Stomach (tissue), 19 donors: ENCODE measurements around the gene WDR7. TPM values are rescaled to one million over a fixed set of nuclear protein-coding genes. Genes with fewer than 3 reads are reported as not detected.
A peak's percentile ranks its signal among the peaks of the same experiment; 100 is the strongest.

ENCODE experiments used
- DNase-seq, 2 donors: peaks; one replicate each; pipeline versions ENCODE4 v3.0.0 to v3.0.0-alpha.2; 2013 to 2019
- H3K27ac ChIP-seq, 5 donors: fragments of 200-600 bp in 4 of 5; sonication (generic) in 4 of 5; one replicate each; pipeline ENCODE4 v1.5.1; 2013 to 2019; ENCODE audit warnings: mild to moderate bottlenecking in 1 of 5, moderate library complexity in 1 of 5
- H3K27me3 ChIP-seq, 3 donors: fragments of 200-600 bp; sonication (generic); one replicate each; pipeline ENCODE4 v1.5.1; 2017 to 2019; ENCODE audit warnings: mixed run types in 1 of 3
- H3K36me3 ChIP-seq, 4 donors: fragments of 200-600 bp; sonication (generic); 1 replicate in 3 of 4; 2 replicates in 1 of 4; pipeline ENCODE4 v1.5.1; 2016 to 2019
- H3K4me1 ChIP-seq, 4 donors: fragments of 200-600 bp; sonication (generic); one replicate each; pipeline ENCODE4 v1.5.1; 2016 to 2019
- H3K4me3 ChIP-seq, 4 donors: fragments of 200-600 bp; sonication (generic) in 3 of 4; one replicate each; pipeline ENCODE4 v1.5.1; 2016 to 2019; ENCODE audit warnings: mild to moderate bottlenecking in 1 of 4
- H3K9me3 ChIP-seq, 4 donors: fragments of 200-600 bp; sonication (generic); one replicate each; pipeline ENCODE4 v1.5.1; 2016 to 2019
- CTCF ChIP-seq, 7 experiments: fragments of 450-650 bp in 4 of 7; fragments of 200-600 bp in 3 of 7; sonication (generic) in 3 of 7; IDR thresholded peaks; one replicate each; pipeline ENCODE4 v1.5.1; 2016 to 2019; ENCODE audit warnings: antibody characterized with exemption in 7 of 7, control low read depth in 2 of 7, mild to moderate bottlenecking in 1 of 7
- EP300 ChIP-seq: sonication (generic); formaldehyde crosslinking; IDR thresholded peaks from one replicate; pipeline ENCODE4 v1.6.1; 2017; ENCODE audit warnings: antibody characterized with exemption
- POLR2A ChIP-seq, 4 donors: fragments of 450-650 bp; IDR thresholded peaks; one replicate each; pipeline ENCODE4 v1.6.1; 2016; ENCODE audit warnings: antibody characterized with exemption in 4 of 4, control low read depth in 2 of 4, mild to moderate bottlenecking in 1 of 4, moderate library complexity in 1 of 4
- POLR2AphosphoS5 ChIP-seq, 3 donors: sonication (generic); formaldehyde crosslinking; IDR thresholded peaks; one replicate each; pipeline ENCODE4 v1.6.1; 2016; ENCODE audit warnings: antibody characterized with exemption in 3 of 3
- WGBS, 5 donors: extraction: QIAGEN DNeasy Blood & Tissue Kit in 3 of 5; methylation state at CpG; one replicate each; pipeline versions ENCODE4 v1.1.5 to v1.1.7; 2013 to 2018; 5-methylcytosine and 5-hydroxymethylcytosine counted together
- intact Hi-C: fragments of 100-400 bp; cut with DNase I; formaldehyde crosslinking; loops from one replicate; pipeline ENCODE4 v1.15.1; 2023; ENCODE audit warnings: low total_unique reads
- long read RNA-seq, 10 donors: transcript quantifications; one replicate each; lab custom pipeline, GENCODE V29; 2026
- polyA plus RNA-seq, 3 donors: library from polyadenylated mRNA; stranded (reverse); fragments of 200-250 nt; gene quantifications; one replicate each; pipeline ENCODE4 v1.2.3, GENCODE V29; 2013
- total RNA-seq, 5 donors: library from RNA; depleted of rRNA; stranded (reverse); fragments of >200 nt; gene quantifications; one replicate each; pipeline versions ENCODE4 v1.1.0 to v1.2.3, GENCODE V29; 2014 to 2016
- donor health status: healthy with polysubstance abuse.
- donor health status: Bipolar disorder and iron deficiency.
- donor health status: healthy.

The WDR7 gene
- total RNA-seq = 100 to 1,000 TPM in 2 of 5 donors, 10 to 100 TPM in 3; 27.2 to 250 (median 76.7) TPM
- polyA plus RNA-seq = 1 to 10 TPM; 1.7 to 3.1 (median 2.4) TPM
- long read RNA-seq, donor 1 = 0 reads
- long read RNA-seq, donor 2 = 0 reads
- long read RNA-seq, donor 3 = 0 reads
- long read RNA-seq, donor 4 = 0 reads
- long read RNA-seq, donor 5 = 0 reads
- long read RNA-seq, donor 6 = 0 reads
- long read RNA-seq, donor 7 = 0 reads
- long read RNA-seq, donor 8, full-length matches to known transcripts = 1 of 1 reads
- long read RNA-seq, donor 8, partial matches to known transcripts = 0 of 1 reads
- long read RNA-seq, donor 8, other reads (novel, unspliced or antisense) = 0 of 1 reads
- long read RNA-seq, donor 9, partial matches to known transcripts = 0 of 1 reads
- long read RNA-seq, donor 9, other reads (novel, unspliced or antisense) = 0 of 1 reads
- long read RNA-seq, donor 10 = 0 reads

DNA sequence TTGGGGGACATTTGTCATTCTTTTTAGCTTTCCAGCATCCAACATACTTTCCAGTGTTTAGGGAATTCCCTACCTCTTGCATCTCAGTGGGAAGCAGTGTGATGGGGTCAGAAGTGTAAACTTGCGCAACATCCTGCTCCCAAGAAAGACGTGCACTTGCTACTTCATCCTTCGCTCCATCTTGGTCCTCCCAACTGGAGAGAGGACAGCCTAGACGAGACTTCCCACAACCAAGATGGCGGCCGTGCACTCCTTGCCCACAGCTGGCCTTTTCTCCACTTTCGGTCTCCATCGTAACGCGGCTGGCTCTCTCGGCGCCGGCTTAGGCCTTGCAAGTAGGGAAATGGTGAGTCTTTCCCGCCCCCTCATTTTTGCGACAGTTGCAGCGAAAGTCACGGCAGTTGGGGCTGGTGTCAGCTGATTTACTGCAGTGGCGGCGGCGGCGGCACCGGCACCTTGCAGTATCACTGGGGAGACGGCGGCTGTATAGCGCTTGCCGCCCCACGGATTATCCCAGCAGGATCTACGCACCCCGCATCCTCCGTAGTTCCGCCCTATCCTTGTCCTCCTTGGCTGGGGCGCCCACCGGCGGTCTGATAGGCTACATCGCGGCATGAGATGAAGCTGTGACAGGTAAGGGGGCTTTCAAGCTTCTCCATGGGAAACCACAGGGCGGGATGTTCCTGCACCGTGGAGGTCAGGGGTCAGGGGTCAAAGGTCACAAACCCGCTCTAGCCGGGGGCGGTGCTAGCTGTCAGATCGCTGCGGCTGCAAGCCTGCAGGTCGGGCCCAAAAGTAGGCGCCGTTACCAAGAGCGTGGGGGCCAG lies at the start of gene WDR7:
TSS of gene WDR7 (plus strand) at position 416 of the 827 bp plus-strand sequence. CDS start 21,157 bp downstream, outside the sequence.
- H3K36me3 ChIP-seq = no peaks in the 10 kb centered on the region
- peak in 1 of 7 experiments; percentile 22 for TF ChIP-seq CTCF (IDR thresholded peaks at IDR 0.05)
- no peak for TF ChIP-seq POLR2A (IDR thresholded peaks at IDR 0.05)
- peak; percentile 58 to 94 (median 63) for TF ChIP-seq POLR2AphosphoS5 (IDR thresholded peaks at IDR 0.05)
- no peak for TF ChIP-seq EP300
- H3K27ac ChIP-seq = peak within 1 kb of the TSS; percentile 81 to 90 (median 88)
- H3K27me3 ChIP-seq = no peaks in the 10 kb centered on the region
- DNase-seq = peak; percentile 97 to 99
- intact Hi-C loops = no loop called here
- no peaks in the 10 kb centered on the region for H3K9me3 ChIP-seq
- H3K4me3 ChIP-seq = peak within 1 kb of the TSS; percentile 78 to 92 (median 85)
- H3K4me1 ChIP-seq = peaks cover 7 to 31% (median 19%) of the 10 kb centered on the region in 4 donors
- 0 to 1% (median 0%) methylated on average over 38 to 47 of the region's 47 CpGs for WGBS, 5 donors

- H3K9me3 ChIP-seq = no peaks in the 10 kb centered on the region
- no peaks in the 10 kb centered on the region for H3K27me3 ChIP-seq
- TF ChIP-seq EP300 (no peak), POLR2AphosphoS5 (IDR thresholded peaks at IDR 0.05) (no peak), POLR2A (IDR thresholded peaks at IDR 0.05) (no peak), CTCF (IDR thresholded peaks at IDR 0.05) (no peak)
- intact Hi-C loops = no loop called here
- H3K27ac ChIP-seq = no peak overlapping the region
- peaks cover 14 to 91% (median 90%) of the 10 kb centered on the region in 4 donors for H3K36me3 ChIP-seq
- WGBS, 5 donors = 49 to 77% (median 54%) methylated on average over 2 of the region's 2 CpGs
- H3K4me1 ChIP-seq = peaks cover 0 to 13% (median 0%) of the 10 kb centered on the region in 4 donors
- H3K4me3 ChIP-seq = no peak overlapping the region
- DNase-seq = no peak
Observed at GRCh38 chr18:56606618-56607017, 44.5 kb upstream of the WDR7 start.

GRCh38 chr18:56615738-56616520 lies 35.2 kb upstream of the WDR7 start:
- TF ChIP-seq POLR2AphosphoS5 (IDR thresholded peaks at IDR 0.05) = no peak
- no peak for TF ChIP-seq CTCF (IDR thresholded peaks at IDR 0.05)
- no peaks in the 10 kb centered on the region for H3K27me3 ChIP-seq
- H3K4me3 ChIP-seq = no peak overlapping the region
- peak overlapping the region in 2 of 5 donors; percentile 23 to 65 for H3K27ac ChIP-seq
- intact Hi-C loops = no loop called here
- WGBS, 5 donors = 30 to 61% (median 45%) methylated on average over 7 of the region's 7 CpGs
- H3K4me1 ChIP-seq = peaks cover 0 to 17% (median 6%) of the 10 kb centered on the region in 4 donors
- DNase-seq = peak in 1 of 2 donors; percentile 26
- peaks cover 38 to 88% (median 83%) of the 10 kb centered on the region in 4 donors for H3K36me3 ChIP-seq
- H3K9me3 ChIP-seq = no peaks in the 10 kb centered on the region

- no peaks in the 10 kb centered on the region for H3K27me3 ChIP-seq
- no peak overlapping the region for H3K27ac ChIP-seq
- no peak for DNase-seq
- no peak for TF ChIP-seq EP300
- TF ChIP-seq POLR2AphosphoS5 (IDR thresholded peaks at IDR 0.05) = no peak
- no peak for TF ChIP-seq CTCF (IDR thresholded peaks at IDR 0.05)
- H3K4me1 ChIP-seq = peaks cover 8 to 80% (median 46%) of the 10 kb centered on the region in 4 donors
- H3K4me3 ChIP-seq = no peak overlapping the region
- intact Hi-C loops = no loop called here
- no peaks in the 10 kb centered on the region for H3K9me3 ChIP-seq
- 77 to 81% (median 78%) methylated on average over 2 of the region's 2 CpGs for WGBS, 5 donors
- H3K36me3 ChIP-seq = peaks cover 0 to 26% (median 18%) of the 10 kb centered on the region in 4 donors
Observed at GRCh38 chr18:56627991-56628390, 23.2 kb upstream of the WDR7 start.
